Breast epithelium (tissue), 3 donors: ENCODE measurements around the gene CCDC175.

Experiments used
- CTCF ChIP-seq, 3 donors: fragments of 450-650 bp; IDR thresholded peaks; one replicate each; pipeline ENCODE4 v1.5.1; 2016 to 2017; ENCODE audit warnings: antibody characterized with exemption in 3 of 3, mild to moderate bottlenecking in 3 of 3, moderate library complexity in 3 of 3
- POLR2A ChIP-seq: fragments of 450-650 bp; IDR thresholded peaks from one replicate; pipeline ENCODE4 v1.6.1; 2016; ENCODE audit warnings: antibody characterized with exemption, mild to moderate bottlenecking, moderate library complexity
- POLR2AphosphoS5 ChIP-seq, 3 donors: sonication (generic); formaldehyde crosslinking; IDR thresholded peaks; one replicate each; pipeline ENCODE4 v1.6.1; 2017; ENCODE audit warnings: antibody characterized with exemption in 3 of 3

GRCh38 chr14:59460378-59460777 lies 116.2 kb downstream of the CCDC175 start:
- no peak for TF ChIP-seq CTCF (IDR thresholded peaks at IDR 0.05)
- no peak for TF ChIP-seq POLR2A
- TF ChIP-seq POLR2AphosphoS5 (IDR thresholded peaks at IDR 0.05) = no peak
